Nephron (organoid): ENCODE results near the gene APEH.

ENCODE experiments used
- H3K27ac Mint-ChIP-seq, 3 experiments: 2 replicates each; pipeline ENCODE4 v1.8.0; 2020; ENCODE audit warnings: mixed read lengths in 3 of 3, mild to moderate bottlenecking in 2 of 3, moderate library complexity in 1 of 3
- H3K27me3 Mint-ChIP-seq: 2 replicates; pipeline ENCODE4 v1.8.0; 2021; ENCODE audit warnings: low read depth, mild to moderate bottlenecking, moderate library complexity, mixed read lengths
- H3K36me3 Mint-ChIP-seq: 2 replicates; pipeline ENCODE4 v1.8.0; 2020; ENCODE audit warnings: low read depth, mixed read lengths
- H3K4me1 Mint-ChIP-seq: 2 replicates; pipeline ENCODE4 v1.8.0; 2020; ENCODE audit warnings: mixed read lengths
- H3K4me3 Mint-ChIP-seq, 3 experiments: 2 replicates each; pipeline ENCODE4 v1.8.0; 2020; ENCODE audit warnings: mild to moderate bottlenecking in 3 of 3, mixed read lengths in 3 of 3, moderate library complexity in 2 of 3
- H3K9me3 Mint-ChIP-seq: 2 replicates; pipeline ENCODE4 v1.8.0; 2020; ENCODE audit warnings: mixed read lengths
- TF ChIP-seq, protein P1 (sequence below), 3 experiments: fragments of 200-600 bp; sonication (generic); IDR thresholded peaks; one replicate each; pipeline ENCODE4 v1.5.0; 2021; ENCODE audit warnings: antibody characterized with exemption in 3 of 3; ENCODE audit not compliant: unreplicated experiment in 3 of 3

Gene APEH

DNA sequence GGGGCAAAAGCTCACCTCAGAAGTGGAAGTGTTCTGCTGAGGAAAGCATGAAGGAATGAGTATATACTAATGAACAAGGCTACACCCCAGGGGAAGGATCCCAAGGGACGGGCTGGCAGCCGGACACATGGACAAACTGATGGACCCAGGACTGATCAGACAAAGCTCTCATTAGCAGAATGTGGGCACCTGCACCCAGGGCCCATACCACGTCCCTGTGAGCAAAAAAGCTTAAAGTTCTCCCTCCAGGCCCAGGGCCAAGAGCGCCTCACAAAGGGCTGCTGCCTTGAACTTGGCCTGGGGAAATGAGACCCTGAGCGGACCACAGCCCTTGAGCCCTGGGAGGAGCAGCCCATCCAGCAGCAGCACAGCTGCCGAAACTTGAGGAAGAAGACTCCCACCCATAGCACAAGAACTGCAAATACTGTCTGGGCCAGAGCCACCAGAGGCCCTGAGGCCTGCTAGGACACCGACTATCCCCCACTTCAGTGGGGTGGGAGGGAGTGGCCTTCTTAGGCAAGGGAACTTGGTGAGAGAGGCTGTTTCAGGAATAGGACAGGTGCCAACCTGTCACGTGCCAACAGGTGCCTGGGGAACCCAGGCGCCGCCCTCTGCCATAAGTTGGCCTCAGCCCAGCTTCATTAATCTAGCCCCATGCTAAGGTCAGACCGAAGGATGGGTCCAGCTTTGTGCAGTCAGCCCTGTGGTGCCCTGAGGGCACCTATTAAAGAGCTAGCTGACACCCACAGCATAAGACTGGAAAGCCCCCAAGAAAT is 51.9 kb downstream of the APEH start:
- H3K4me1 Mint-ChIP-seq: peaks cover 10% of the 10 kb centered on the region
- peaks cover 22% of the 10 kb centered on the region for H3K36me3 Mint-ChIP-seq
- TF ChIP-seq, protein P1, sequence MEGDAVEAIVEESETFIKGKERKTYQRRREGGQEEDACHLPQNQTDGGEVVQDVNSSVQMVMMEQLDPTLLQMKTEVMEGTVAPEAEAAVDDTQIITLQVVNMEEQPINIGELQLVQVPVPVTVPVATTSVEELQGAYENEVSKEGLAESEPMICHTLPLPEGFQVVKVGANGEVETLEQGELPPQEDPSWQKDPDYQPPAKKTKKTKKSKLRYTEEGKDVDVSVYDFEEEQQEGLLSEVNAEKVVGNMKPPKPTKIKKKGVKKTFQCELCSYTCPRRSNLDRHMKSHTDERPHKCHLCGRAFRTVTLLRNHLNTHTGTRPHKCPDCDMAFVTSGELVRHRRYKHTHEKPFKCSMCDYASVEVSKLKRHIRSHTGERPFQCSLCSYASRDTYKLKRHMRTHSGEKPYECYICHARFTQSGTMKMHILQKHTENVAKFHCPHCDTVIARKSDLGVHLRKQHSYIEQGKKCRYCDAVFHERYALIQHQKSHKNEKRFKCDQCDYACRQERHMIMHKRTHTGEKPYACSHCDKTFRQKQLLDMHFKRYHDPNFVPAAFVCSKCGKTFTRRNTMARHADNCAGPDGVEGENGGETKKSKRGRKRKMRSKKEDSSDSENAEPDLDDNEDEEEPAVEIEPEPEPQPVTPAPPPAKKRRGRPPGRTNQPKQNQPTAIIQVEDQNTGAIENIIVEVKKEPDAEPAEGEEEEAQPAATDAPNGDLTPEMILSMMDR (IDR thresholded peaks at IDR 0.05; ENCODE audit: unreplicated experiment in 3 of 3): no peak
- no peaks in the 10 kb centered on the region for H3K27me3 Mint-ChIP-seq
- no peaks in the 10 kb centered on the region for H3K9me3 Mint-ChIP-seq
- H3K27ac Mint-ChIP-seq: peak overlapping the region in 1 of 3 experiments; percentile 31
- peak overlapping the region in 2 of 3 experiments; percentile 34 to 51 for H3K4me3 Mint-ChIP-seq

DNA sequence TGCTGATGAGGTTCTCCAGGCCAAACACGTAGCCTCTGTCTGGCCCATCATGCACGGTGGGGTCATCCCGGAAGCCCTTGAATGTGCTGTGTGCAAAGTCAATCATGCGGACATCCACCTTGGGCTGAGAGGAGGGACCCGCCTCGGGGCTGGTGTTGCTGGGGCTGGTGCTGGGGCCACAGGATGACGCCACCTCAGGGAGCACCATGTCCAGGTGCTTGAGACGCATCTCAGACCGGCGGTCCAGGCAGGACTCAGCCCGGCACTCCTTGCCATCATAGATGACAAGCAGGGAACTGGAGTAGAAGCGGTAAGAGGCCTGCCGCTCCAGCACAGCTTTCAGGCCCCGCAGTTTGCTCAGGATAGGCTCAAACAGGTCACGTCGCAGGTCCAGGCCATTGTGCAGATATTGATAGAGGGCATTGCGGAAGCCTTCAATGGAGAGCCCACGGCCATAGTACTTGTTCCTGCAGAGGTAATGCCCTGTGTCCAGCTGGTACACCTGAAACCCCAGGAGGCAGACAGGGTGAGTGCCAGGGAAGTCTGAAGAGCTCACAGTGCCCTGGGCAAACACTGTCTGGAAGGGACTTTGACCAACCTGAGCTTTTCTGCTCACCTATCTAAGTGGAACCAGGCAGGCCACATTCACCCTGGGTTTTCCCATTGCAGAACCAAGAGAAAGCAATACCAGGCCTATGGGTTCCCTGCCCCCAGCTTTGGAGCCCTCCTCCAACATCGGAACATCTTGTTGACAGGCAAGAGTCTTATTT is 53.2 kb downstream of the APEH start:
- Mint-ChIP-seq H3K9me3 (no peaks in the 10 kb centered on the region), H3K27me3 (no peaks in the 10 kb centered on the region), H3K36me3 (peaks cover 24% of the 10 kb centered on the region), H3K27ac (no peak overlapping the region), H3K4me3 (no peak overlapping the region), H3K4me1 (peaks cover 10% of the 10 kb centered on the region)
- TF ChIP-seq, protein P1 (IDR thresholded peaks at IDR 0.05; ENCODE audit: unreplicated experiment in 3 of 3): no peak

DNA sequence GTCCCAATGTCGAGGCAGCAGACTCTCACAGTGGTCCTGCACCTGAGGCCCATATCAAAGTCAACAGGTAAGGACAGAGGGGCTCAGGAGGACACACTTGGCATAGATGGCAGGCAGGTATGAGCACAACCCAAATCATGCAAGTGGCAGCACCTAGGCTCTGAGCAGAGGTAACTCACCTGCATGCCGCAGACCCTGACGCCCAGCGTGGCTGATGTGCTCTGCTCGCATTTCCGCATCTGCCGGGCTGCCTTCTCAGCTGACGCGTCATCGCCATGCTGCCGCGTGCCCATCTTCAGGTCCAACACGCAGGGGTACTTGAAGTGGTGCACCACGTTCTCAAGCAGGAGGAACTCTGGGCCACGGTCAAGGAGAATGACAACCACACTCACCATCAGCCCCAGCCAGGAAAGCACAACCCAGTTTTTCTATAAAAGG is 53.8 kb downstream of the APEH start:
- TF ChIP-seq, protein P1 (IDR thresholded peaks at IDR 0.05; ENCODE audit: unreplicated experiment in 3 of 3): no peak
- Mint-ChIP-seq H3K4me3 (no peak overlapping the region), H3K36me3 (peaks cover 31% of the 10 kb centered on the region), H3K27me3 (no peaks in the 10 kb centered on the region), H3K27ac (no peak overlapping the region), H3K9me3 (no peaks in the 10 kb centered on the region), H3K4me1 (peaks cover 4% of the 10 kb centered on the region)

DNA sequence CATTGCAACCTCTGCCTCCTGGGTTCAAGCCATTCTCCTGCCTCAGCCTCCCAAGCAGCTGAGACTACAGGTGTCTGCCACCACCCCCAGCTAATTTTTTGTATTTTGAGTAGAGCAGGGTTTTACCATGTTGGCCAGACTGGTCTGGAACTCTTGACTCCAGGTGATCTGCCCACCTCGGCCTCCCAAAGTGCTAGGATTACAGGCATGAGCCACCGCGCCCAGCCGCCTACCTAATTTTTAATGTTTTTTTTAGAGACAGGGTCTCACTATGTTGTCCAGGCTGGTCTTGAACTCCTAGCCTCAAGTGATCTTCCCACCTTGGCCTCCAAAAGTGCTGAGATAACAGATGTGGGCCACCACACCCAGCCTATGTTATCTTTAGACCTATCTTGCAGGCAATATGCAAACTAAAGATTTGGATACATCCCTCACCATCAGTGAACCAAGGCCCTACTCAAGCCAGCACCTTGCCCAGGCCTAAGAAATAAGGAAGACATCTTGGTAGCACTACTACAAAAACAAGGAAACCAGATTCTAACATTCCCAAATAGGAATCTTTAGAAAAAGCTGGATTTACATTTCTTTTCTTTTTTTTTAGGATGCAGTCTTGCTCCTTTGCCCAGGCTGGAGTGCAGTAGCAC is 55.9 kb downstream of the APEH start:
- Mint-ChIP-seq H3K27ac (no peak overlapping the region), H3K36me3 (peaks cover 45% of the 10 kb centered on the region), H3K4me1 (no peaks in the 10 kb centered on the region), H3K9me3 (no peaks in the 10 kb centered on the region), H3K4me3 (no peak overlapping the region), H3K27me3 (no peaks in the 10 kb centered on the region)
- TF ChIP-seq, protein P1 (IDR thresholded peaks at IDR 0.05; ENCODE audit: unreplicated experiment in 3 of 3): no peak

DNA sequence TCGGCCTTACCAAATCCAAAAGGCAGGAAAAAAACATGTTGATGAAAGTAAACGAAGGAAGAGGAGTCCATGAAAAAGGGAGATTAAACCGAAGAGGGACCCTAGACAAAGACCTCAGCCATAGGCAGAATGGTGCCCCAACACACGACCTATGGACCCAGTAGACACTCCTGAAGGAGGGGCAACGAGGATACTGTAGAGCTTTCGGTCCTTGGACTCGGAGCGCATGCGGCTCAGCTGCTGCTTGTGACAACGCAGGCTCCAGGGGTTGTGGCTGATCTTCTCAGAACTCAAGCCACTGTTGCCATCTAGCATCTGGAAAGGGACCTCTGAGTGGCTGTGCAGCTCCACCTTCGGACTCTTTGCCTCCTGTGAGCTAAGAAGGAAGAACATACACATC is 58.4 kb downstream of the APEH start:
- Mint-ChIP-seq H3K4me3 (no peak overlapping the region), H3K27ac (no peak overlapping the region), H3K9me3 (no peaks in the 10 kb centered on the region), H3K27me3 (no peaks in the 10 kb centered on the region), H3K4me1 (no peaks in the 10 kb centered on the region), H3K36me3 (peaks cover 57% of the 10 kb centered on the region)
- TF ChIP-seq, protein P1 (IDR thresholded peaks at IDR 0.05; ENCODE audit: unreplicated experiment in 3 of 3): no peak
